DOHH2 (cell line): Measurements from ENCODE around the gene AGA.

Experiments
- H3F3A ChIP-seq: fragments of 200-600 bp; sonication (generic), shearing (Covaris generic); 2 replicates; pipeline ENCODE4 v1.6.0; 2016; ENCODE audit warnings: antibody characterized with exemption, mild to moderate bottlenecking; ENCODE audit not compliant: control insufficient read depth, insufficient read depth
- H3K27ac ChIP-seq: fragments of 200-600 bp; sonication (generic); 2 replicates; pipeline ENCODE4 v1.5.1; 2014; ENCODE audit warnings: low read depth, mild to moderate bottlenecking, low read length, moderate library complexity
- H3K27me3 ChIP-seq: fragments of 200-600 bp; sonication (generic); 2 replicates; pipeline ENCODE4 v1.6.1; 2014; ENCODE audit warnings: mild to moderate bottlenecking, low read length, mixed read lengths; ENCODE audit not compliant: control insufficient read depth
- H3K36me3 ChIP-seq: fragments of 200-600 bp; sonication (generic); 2 replicates; pipeline ENCODE4 v1.6.1; 2014; ENCODE audit warnings: mild to moderate bottlenecking, low read length, moderate library complexity, mixed read lengths; ENCODE audit not compliant: control insufficient read depth
- H3K4me1 ChIP-seq: fragments of 200-600 bp; sonication (generic); 2 replicates; pipeline ENCODE4 v1.6.1; 2014; ENCODE audit warnings: mild to moderate bottlenecking, low read length, mixed read lengths; ENCODE audit not compliant: control insufficient read depth
- H3K4me2 ChIP-seq: fragments of 200-600 bp; sonication (generic); 2 replicates; pipeline ENCODE4 v1.6.0; 2014; ENCODE audit warnings: mild to moderate bottlenecking, low read length, moderate library complexity
- H3K4me3 ChIP-seq: fragments of 200-600 bp; sonication (generic); 2 replicates; pipeline ENCODE4 v1.5.1; 2014; ENCODE audit warnings: mild to moderate bottlenecking, low read length, mixed read lengths
- H3K79me2 ChIP-seq: fragments of 200-600 bp; sonication (generic); 2 replicates; pipeline ENCODE4 v1.6.1; 2014; ENCODE audit warnings: mild to moderate bottlenecking, low read length, mixed read lengths; ENCODE audit not compliant: control insufficient read depth
- H3K9me2 ChIP-seq: fragments of 200-600 bp; sonication (generic); replicated peaks from 2 replicates; pipeline ENCODE4 v1.6.1; 2014; ENCODE audit warnings: mild to moderate bottlenecking, low read length, mixed read lengths; ENCODE audit not compliant: control insufficient read depth
- H3K9me3 ChIP-seq: fragments of 200-600 bp; sonication (generic); 2 replicates; pipeline ENCODE4 v1.6.1; 2014; ENCODE audit warnings: antibody characterized with exemption, low read length, mixed read lengths; ENCODE audit not compliant: control insufficient read depth, insufficient read depth
- H4K20me1 ChIP-seq: fragments of 200-600 bp; sonication (generic); 2 replicates; pipeline ENCODE4 v1.6.0; 2014; ENCODE audit warnings: low read depth, mild to moderate bottlenecking, antibody characterized with exemption, low read length, moderate library complexity; ENCODE audit not compliant: control insufficient read depth, insufficient read depth
- CTCF ChIP-seq: fragments of 200-600 bp; sonication (generic); IDR thresholded peaks from one replicate; pipeline ENCODE4 v1.5.1; 2014; ENCODE audit warnings: antibody characterized with exemption, mild to moderate bottlenecking, low read depth, low read length; ENCODE audit not compliant: poor library complexity, severe bottlenecking
- EZH2phosphoT487 ChIP-seq: fragments of 200-600 bp; sonication (generic); IDR thresholded peaks from 2 replicates; pipeline ENCODE4 v1.6.1; 2017; ENCODE audit warnings: borderline replicate concordance, mild to moderate bottlenecking, antibody characterized with exemption, low read length, moderate library complexity, mixed read lengths

Gene AGA

DNA sequence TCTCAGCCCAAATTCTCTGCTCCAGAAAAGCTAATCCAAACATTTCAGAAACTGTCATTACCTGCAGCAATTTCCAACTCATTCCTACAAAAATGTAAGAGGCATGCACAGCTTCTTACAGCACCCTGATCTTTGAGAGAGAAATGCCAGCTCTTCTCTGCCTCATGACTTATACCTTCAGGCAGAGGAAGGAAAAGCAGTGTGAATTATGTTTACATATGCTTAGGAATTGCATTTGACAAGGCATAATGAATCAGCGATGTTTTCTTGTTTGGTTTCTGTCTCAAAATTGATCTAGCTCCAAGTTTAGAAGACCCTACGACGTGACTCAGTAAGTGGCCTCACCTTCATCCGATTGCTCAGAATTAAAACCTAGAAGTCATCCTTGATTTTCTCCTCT is 21.8 kb upstream of the AGA start:
- no peak overlapping the region for H3K4me2 ChIP-seq
- H3K4me1 ChIP-seq, result no peaks in the 10 kb centered on the region
- no peak overlapping the region for H3K4me3 ChIP-seq
- no peaks in the 10 kb centered on the region for H3K9me2 ChIP-seq
- H3K36me3 ChIP-seq, result no peaks in the 10 kb centered on the region
- H3F3A ChIP-seq, result no peaks in the 10 kb centered on the region
- no peaks in the 10 kb centered on the region for H3K9me3 ChIP-seq
- H3K27me3 ChIP-seq, result no peaks in the 10 kb centered on the region
- H4K20me1 ChIP-seq, result no peaks in the 10 kb centered on the region
- H3K27ac ChIP-seq, result no peak overlapping the region
- H3K79me2 ChIP-seq, result no peaks in the 10 kb centered on the region
- no peak for TF ChIP-seq EZH2phosphoT487

DNA sequence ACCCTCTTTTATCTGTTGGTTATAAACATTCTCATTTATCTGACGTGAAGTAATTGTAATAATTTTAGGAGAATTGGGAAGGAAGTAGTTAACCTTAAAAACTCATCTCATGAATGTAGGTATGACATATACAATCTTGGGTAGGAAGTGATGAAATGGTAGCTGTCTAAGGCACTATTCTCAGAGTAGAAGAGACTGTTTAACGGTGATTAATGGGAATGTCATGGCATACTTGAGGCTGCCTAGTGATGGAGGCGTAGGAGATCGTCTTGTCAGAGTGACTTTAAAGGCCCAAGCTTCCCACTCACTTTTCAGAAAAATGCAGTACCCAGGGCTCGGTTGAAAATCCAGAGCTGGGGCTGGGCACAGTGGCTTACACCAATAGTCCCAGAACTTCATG is 19.4 kb upstream of the AGA start:
- no peaks in the 10 kb centered on the region for H3K4me1 ChIP-seq
- no peak overlapping the region for H3K27ac ChIP-seq
- no peaks in the 10 kb centered on the region for H3F3A ChIP-seq
- no peak overlapping the region for H3K4me3 ChIP-seq
- H3K9me3 ChIP-seq, result no peaks in the 10 kb centered on the region
- no peaks in the 10 kb centered on the region for H3K27me3 ChIP-seq
- H3K9me2 ChIP-seq, result no peaks in the 10 kb centered on the region
- TF ChIP-seq EZH2phosphoT487, result no peak
- TF ChIP-seq CTCF, result no peak
- no peak overlapping the region for H3K4me2 ChIP-seq
- H4K20me1 ChIP-seq, result no peaks in the 10 kb centered on the region
- no peaks in the 10 kb centered on the region for H3K79me2 ChIP-seq
- H3K36me3 ChIP-seq, result no peaks in the 10 kb centered on the region

GRCh38 chr4:177460460-177460859 is 18.2 kb upstream of the AGA start:
- Histone ChIP-seq H3F3A (no peaks in the 10 kb centered on the region), H3K27ac (no peak overlapping the region), H3K4me2 (no peak overlapping the region), H4K20me1 (no peaks in the 10 kb centered on the region), H3K27me3 (no peaks in the 10 kb centered on the region), H3K4me3 (no peak overlapping the region), H3K79me2 (no peaks in the 10 kb centered on the region), H3K9me3 (no peaks in the 10 kb centered on the region), H3K36me3 (no peaks in the 10 kb centered on the region), H3K9me2 (no peaks in the 10 kb centered on the region), H3K4me1 (no peaks in the 10 kb centered on the region)
- TF ChIP-seq EZH2phosphoT487 (no peak), CTCF (no peak)

- Histone ChIP-seq H3K4me1 (no peaks in the 10 kb centered on the region), H3K36me3 (no peaks in the 10 kb centered on the region), H3K79me2 (no peaks in the 10 kb centered on the region), H3F3A (no peaks in the 10 kb centered on the region), H3K4me2 (no peak overlapping the region), H3K9me3 (no peaks in the 10 kb centered on the region), H3K4me3 (no peak overlapping the region), H4K20me1 (no peaks in the 10 kb centered on the region), H3K9me2 (no peaks in the 10 kb centered on the region), H3K27me3 (no peaks in the 10 kb centered on the region), H3K27ac (no peak overlapping the region)
- TF ChIP-seq EZH2phosphoT487 (no peak), CTCF (no peak)
These were observed 13.3 kb upstream of the AGA start for GRCh38 chr4:177455561-177455970.
